ENCODE results near the gene VPS45.

GRCh38 chr1:150110116-150110515, 42.5 kb downstream of the VPS45 start:
- no peak for TF ChIP-seq EZH2 (IDR thresholded peaks at IDR 0.05; ENCODE audit: low read length, unreplicated experiment)
- no peak for TF ChIP-seq CTCF (conservative IDR thresholded peaks at IDR 0.05; ENCODE audit: low read depth, low read length)

Measured in PC-3 (cell line).